Forelimb muscle (tissue), 1 donor: ENCODE data around the gene NEURL4. TPM values are rescaled to one million over a fixed set of nuclear protein-coding genes. Genes with fewer than 3 reads are reported as not detected.
"Not testable (repeated sequence)": the region's sequence is repeated elsewhere in the genome, so short reads cannot be mapped to it uniquely, and the experiment has no call there.

Experiments
- DNase-seq: peaks from one replicate; pipeline ENCODE4 v3.0.0-alpha.2; 2013; ENCODE audit warnings: low read depth
- polyA plus RNA-seq: library from polyadenylated mRNA; unstranded; fragments of 120-200 nt; gene quantifications from one replicate; pipeline ENCODE4 v1.2.1, GENCODE V29; 2013; ENCODE audit not compliant: insufficient read length

NEURL4 gene
- polyA plus RNA-seq = 18.7 TPM

DNA sequence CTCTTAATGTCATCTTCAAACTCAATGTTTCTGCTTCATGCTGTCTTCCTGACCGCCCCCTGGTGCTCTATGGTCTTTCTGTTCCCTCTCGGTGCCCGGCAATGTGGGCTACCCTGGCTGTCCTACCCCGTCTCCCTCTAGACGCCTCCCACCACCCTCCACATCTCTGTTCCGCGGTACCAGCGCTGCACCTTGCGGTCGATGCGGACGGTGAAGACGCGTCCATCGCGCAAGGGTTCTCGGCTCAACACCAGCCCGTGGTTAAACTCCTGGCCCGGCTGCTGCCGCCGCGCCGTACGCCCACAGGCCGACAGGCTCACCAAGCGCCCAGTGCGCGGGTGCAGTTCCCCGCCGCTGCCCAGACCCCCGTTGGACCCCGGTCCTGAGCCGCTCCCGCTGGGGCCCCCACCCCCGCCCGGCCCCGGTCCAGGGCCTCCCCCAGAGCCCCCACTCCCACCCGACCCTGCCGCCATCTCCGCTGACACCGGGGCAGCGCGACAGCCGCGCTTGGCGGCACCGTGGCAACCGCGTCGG lies at the start of gene NEURL4:
TSS of gene NEURL4 (minus strand) at position 496 of the 534 bp plus-strand sequence. CDS start at position 473, 23 bp downstream.
- no peak for DNase-seq

DNA sequence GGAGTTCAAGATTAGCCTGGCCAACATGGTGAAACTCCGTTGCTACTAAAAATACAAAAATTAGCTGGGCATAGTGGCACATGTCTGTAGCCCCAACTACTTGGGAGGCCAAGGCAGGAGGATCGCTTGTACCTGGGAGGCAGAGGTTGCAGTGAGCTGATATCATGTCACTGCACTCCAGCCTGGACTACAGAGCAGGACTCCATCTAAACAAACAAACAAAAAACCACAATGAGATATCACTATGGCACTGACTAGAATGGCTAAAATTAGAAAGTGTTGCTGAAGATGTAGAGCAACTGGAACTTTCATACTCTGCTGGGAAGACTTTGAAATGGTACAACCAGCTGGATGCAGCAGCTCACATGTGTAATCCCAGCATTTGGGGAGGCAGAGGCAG lies 45.2 kb upstream of the NEURL4 start:
- DNase-seq = no peak

DNA sequence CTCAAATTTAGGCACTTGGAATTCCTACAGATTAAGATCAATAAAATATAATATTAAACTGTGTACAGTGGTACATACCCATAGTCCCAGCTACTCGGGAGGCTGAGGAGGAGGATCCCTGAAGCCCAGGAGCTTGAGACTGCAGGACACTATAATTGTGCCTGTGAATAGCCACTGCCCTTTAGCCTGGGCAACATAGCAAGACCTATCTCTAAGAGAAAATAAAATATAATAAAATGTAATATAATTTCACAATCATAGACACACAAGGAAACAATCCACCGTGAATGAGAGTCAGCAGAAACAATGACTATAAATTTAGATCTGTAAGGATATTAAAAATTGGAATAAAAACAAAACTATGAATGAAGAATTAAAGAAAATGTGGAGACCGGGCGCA lies 41.7 kb upstream of the NEURL4 start:
- no peak for DNase-seq

DNA sequence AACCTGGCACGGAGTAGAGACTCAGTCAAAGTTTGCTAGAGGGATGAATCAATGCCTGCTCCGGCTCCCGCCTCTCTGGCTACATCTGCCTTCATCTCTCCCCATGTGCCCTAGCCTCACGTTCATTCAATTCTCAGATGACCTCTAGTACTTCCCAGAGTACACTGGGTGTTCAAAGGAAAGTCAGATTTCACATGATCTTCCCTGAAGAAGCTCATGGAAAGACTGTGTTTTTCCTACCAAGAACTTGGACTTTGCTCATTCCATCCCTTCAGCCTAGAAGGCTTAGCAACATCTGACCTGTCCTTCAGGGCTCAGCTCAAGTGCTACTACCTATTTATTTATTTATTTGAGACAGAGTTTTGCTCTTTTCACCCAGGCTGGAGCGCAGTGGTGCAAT lies 40.7 kb upstream of the NEURL4 start:
- DNase-seq = no peak

DNA sequence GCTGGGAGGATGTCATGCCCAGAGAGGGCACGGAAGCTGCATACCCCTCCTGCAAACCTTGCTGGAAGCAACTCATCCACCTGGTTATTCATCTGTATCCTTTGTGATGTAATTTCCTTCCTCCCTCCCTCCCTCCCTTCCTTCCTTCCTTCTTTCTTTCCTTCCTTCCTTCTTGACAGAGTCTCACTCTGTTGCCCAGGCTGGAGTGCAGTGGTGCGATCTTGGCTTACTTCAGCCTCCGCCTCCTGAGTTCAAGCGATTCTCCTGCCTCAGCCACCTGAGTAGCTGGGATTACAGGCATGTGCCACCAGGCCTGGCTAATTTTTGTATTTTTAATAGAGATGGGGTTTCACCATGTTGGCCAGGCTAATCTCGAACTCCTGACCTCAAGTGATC lies 39.5 kb upstream of the NEURL4 start:
- not testable (repeated sequence) for DNase-seq

DNA sequence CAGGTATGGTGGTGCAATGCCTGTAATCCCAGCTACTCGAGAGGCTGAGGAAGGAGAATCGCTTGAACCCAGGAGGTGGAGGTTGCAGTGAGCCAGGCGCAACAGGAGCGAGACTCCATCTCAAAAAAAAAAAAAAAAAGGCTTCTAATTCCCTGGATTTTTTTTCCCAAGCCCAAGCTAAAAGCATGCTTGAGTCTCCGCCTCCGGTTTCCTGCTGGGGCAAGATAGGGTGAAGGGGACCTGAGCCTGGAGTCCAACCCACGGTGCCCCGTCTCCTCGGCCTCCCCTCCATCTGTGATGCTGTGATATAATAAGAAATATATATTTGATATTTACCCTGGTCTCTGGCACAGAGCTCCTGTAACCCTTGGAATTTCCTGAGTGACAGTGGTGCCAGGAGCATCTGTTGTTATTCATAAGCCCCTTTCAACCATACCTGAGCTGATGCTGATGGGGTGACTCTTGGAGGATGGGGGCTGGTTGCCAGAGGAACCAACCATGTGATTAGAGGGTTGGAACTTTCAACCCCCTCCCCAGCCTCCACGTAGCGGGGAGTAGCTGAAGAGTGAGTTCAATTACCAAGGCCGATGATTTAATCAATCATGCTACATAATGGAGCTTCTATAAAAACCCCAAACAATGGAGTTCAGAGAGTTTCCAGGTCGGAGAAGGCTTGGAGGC lies 38.9 kb upstream of the NEURL4 start:
- no peak for DNase-seq

DNA sequence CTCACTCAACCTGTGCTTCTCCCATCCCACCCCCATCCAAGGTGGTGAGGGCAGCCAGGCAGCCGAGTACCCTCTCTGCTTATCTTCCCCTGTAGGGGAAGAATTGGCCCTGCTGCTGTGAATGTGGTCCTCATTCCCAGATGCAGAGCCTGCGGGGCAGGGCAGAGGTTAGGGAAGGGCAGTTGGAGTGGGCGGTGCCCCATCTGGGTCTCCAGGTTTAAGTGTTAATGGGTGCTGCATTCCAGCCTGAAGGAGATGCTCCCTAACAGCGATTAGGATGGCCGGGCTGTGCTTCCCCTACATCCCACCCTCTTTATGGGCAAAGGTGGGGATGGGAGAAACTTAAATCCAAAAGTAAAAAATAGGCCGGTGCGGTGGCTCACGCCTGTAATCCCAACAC lies 37.9 kb upstream of the NEURL4 start:
- DNase-seq = no peak

DNA sequence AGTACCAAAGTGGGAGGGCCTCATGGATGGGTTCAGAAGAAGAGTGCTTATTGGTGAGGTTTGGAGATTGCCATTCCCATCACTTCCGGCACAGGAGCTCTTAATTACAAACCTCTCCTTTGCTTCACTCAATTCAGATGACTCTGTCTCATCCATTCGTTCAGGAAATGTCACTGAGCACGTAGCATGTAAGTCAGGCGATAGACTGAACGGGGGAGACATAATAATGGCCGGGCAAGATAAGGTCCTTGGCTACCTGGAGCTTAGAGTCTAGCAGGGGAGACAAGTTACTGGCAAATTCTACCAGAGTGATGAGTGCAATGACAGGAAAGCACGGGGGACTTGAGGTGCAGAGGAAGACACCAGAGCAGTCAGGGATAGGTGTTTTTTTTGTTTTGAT lies 36.8 kb upstream of the NEURL4 start:
- DNase-seq = not testable (repeated sequence)

DNA sequence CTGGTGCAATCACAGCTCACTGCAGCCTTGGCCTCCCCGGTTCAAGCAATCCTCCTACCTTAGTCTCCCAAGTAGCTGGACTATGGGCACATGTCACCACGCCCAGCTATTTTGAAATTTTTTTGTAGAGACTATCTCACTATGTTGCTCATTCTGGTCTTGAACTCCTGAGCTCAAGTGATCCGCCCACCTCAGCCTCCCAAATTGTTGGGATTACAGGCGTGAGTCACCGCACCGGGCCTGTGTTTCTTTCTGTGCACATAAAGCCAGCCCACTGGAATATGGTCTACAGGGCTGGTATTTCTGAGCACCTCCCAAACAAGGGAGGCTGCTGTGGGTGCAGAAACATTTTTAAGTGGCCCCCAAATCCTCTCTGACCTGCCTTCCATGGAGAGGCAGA lies 34.2 kb upstream of the NEURL4 start:
- DNase-seq = no peak

DNA sequence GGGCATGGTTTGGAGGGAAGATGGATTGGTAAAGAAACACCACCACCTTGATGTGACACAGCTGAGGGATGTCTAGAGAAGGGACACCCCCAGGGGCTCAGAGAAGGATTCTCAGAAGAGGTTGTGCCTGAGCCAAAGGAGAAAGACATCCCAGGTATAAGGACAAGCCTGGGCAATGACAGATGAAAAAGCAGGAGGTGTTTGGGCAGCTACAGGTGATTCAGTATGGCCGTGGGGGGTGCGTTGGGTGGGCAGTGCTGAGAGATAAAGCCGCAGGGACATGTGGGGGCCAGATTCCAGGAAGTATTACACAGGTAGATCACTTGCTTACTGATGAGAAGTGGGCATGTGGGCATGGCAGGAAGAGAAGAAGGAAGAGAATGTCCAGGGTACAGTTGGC lies 32.8 kb upstream of the NEURL4 start:
- no peak for DNase-seq

DNA sequence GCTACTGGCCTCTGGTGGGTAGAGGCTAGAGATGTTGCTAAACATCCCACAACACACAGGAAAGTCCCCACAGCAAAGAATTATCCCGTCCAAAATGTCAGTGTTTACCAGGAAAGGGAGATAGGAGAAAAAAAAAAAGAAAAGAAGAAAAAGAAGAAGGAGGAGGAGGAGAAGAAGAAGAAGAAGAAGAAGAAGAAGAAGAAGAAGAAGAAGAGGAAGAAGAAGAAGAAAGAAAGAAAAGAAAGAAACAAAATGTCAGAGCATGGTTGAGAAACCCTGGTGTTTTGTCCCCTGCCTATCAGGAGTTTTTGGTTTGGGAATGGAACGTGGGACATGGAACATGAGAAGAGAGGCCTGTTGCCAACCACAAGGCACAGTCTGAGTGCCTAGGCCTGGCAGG lies 28.2 kb upstream of the NEURL4 start:
- no peak for DNase-seq

DNA sequence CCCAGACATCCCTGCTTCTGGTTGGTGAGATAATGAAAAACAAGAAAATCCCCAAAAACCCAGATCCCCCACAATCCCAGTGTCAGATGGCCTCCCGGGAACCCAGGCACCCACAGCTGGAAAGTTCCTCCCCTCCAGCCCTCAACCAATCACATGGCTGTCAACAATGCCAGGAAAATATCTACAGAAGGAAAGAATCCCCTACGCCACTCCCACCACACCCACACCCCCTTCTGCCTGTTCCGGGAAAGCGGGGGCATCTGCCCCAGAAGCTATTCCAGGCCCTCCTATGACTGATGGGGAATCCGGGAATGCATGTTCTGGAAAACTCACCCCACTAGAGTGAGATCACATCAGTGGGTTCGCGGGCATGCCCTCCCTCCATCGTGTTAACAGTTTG lies 27.6 kb upstream of the NEURL4 start:
- DNase-seq = no peak

DNA sequence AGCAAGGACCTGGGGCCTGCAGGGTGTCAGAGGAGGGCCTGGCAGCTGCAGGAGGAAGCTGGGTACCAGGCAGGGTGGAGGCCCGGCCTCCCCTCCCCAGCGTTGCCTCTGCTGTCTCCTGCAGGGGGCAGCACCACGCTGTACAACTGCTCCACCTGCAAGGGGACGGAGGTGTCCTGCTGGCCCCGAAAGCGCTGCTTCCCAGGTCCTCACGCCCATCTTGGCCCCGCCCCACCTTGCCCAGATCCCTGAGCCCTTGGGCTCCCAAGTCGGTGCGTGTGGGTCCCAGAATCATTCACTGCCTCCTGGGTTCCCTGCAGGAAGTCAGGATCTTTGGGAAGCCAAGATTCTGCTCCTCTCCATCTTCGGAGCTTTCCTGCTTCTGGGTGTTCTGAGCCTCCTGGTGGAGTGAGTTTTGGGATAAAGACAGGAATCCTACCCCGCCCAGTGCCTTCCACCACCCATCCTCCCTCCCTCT lies 27.0 kb upstream of the NEURL4 start:
- DNase-seq = no peak

DNA sequence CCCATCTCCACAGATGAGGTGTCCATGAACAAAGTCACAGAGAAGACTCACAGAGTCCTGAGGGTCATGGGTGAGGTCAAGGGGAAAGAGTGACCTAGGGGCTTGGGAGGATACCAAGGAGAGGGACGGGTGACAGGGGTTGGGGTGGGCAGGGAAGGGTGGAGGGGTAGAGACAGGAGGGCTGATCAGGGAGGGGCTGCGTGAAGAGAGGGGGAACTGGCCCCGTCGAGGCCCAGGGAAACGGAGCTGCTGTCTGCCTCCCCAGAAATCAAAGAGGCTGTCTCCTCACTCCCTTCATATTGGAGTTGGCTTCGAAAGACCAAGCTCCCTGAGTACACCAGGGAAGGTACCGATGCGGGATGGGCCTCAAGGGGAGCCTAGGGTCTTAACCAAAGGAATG lies 26.4 kb upstream of the NEURL4 start:
- DNase-seq = no peak

DNA sequence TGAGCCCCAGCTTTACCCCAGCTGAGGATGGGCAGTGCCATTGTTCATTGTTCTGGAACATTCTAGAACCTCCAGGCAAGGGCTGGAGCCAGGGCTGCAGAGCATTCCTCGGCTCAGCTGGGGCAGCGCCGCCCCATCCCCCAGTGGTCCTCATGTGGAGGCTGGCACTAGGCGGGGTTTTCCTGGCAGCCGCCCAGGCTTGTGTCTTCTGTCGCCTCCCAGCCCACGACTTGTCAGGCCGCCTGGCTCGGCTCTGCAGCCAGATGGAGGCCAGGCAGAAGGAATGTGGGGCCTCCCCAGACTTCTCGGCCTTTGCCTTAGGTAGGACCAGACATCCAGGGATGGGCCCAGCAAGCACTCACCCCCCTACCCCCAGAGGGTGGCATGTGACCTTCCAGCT lies 25.9 kb upstream of the NEURL4 start, which contains the start of gene TMEM95:
TSS of gene TMEM95 (plus strand) at position 104 of the 400 bp plus-strand sequence. CDS start at position 153, 49 bp downstream.
- DNase-seq = no peak

DNA sequence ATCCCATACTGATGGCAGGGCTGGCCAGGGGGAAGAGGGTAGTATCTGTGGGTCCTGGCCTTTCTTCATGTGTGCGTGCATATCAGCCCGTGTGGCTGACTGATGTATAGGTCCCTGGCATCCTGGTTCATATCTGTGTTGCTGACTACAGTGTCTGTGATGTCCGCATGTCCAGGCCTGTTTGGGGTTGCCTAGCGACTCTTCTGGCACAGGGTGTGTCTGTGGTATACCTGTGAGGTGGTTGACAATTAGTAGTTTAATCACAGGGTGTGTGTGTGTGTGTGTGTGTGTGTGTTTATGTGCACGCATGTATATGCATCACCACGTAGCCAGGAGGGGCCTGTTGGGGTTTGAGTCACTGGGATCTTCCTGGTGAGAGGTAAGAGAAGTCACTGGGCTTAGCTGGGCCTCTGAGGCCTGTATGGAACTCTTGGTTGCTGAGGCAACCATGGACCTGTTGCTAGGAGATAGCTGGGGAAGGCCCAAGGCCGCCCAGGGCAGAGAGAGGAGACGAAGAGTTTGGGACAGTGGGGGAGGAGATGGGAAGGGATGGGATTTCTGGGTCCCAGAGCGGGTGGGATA lies 25.2 kb upstream of the NEURL4 start:
- DNase-seq = no peak

DNA sequence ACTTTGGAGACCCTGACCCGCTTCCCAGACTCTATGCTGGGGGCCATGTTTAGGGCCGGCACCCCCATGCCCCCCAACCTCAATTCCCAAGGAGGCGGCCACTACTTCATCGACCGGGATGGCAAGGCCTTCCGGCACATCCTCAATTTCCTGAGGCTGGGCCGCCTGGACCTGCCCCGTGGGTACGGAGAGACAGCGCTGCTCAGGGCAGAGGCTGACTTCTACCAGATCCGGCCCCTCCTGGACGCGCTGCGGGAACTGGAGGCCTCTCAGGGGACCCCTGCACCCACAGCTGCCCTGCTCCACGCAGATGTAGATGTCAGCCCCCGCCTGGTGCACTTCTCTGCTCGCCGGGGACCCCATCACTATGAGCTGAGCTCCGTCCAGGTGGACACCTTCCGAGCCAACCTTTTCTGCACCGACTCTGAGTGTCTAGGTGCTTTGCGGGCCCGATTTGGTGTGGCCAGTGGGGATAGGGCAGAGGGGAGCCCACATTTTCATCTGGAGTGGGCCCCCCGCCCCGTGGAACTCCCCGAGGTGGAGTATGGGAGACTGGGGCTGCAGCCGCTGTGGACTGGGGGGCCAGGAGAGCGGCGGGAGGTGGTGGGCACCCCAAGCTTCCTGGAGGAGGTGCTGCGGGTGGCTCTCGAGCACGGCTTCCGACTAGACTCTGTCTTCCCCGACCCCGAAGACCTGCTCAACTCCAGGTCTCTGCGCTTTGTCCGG lies 23.9 kb upstream of the NEURL4 start:
- no peak for DNase-seq

DNA sequence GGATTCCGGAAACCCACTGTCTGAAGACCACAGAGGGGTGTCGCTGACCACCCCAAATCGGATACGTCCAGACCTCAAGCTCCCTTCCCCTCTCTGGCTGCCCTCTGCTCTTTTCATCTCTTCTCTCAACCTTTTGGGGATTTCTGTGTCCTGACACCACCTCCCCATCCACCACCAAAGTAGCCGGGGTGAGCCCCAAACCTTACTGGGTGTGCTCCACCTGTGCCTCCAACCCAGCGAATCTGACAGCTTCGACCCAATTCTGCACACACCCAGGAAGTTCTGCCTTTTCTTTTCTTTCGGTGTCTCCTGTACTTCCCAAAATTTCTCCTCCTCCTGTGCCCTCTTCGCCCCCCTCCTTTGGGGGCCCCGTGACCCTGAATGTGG lies 23.4 kb upstream of the NEURL4 start:
- DNase-seq = no peak

DNA sequence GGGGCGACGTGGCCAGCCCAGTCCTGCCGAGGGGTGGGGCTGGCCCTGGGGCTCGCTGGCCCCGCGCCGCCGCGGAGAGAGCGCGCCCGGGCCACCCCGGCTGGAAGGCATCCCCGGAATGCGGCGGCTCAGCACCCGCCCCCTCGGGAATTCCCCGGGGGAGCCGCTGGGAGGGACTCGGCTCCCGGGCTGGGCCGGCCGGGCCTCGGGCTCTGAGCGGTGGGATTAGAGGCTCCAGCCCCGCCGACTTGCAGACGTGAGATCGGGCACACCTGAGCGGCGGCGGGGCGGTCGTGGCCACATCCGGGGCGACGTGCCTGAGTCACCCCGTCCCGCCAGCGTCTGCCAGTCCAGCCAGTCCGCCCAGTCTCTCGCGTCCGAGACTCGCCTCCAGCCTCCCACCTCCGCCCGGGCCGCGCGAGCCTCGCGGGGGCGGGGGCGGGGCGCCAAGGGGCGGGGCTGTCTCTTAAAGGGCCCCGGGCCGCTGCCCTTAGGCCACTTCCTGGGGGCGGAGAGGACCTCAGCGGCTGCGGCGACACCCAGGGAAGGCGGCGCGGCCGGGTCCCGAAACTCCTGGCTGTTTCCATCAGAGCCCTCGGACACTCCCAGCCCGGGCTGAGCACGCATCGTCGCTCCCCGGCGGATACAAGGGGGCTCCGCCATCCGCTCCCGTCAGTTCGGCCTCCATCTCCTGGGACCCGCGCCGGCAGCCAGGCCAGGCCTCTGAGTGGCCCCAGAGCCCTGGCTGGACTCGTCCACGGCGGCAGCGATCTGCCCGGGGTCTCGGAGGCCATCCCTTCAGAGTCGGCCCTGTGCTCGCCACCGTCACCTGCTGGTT lies 22.7 kb upstream of the NEURL4 start, which contains the start of gene KCTD11:
TSS of gene KCTD11 (plus strand) at position 498 of the 838 bp plus-strand sequence.
- no peak for DNase-seq

DNA sequence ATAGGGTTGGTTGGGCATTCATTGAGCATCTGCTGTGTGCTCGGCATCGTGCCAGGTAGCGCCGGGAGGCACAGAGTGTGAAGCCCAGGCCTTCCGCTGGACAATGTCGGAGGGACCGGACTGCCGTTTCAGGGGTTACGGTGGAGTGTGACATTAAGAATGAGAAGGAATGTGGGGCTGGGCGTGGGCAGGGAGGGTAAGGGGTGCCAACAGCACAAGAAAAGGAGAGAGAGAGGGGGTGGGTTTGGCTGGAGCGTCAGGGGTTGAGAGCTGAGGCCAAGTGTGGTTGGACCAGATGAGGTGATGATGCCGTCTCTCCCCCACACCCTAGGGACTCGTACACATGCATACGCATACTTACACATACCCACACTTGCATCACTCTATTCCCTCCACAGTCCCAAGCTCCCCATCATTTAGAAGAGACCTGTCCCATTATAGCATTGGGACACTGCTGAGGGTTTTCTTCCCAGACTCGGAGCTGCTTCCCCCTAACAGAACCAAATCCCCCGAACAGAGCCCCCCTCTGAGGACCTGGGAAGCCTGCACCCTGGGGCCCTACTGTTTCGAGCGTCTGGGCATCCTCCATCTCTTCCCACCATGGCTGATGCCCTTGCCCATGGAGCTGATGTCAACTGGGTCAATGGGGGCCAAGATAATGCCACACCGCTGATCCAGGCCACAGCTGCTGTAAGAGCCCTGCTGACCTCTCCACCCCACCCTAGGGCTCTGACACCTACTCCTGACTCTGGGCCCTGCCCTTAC lies 19.5 kb upstream of the NEURL4 start:
- no peak for DNase-seq
